CD14-positive monocyte (primary cell): ENCODE results near the gene LAMB3. TPM values are rescaled to one million over a fixed set of nuclear protein-coding genes. Genes with fewer than 3 reads are reported as not detected.

Source experiments
- DNase-seq, 3 donors: peaks; one replicate each; pipeline ENCODE4 v3.0.0-alpha.2; 2011 to 2022
- H2AFZ ChIP-seq: 2 replicates; pipeline ENCODE4 v1.6.0; 2012; ENCODE audit warnings: mild to moderate bottlenecking, low read depth, low read length, inconsistent platforms; ENCODE audit not compliant: insufficient read depth, poor library complexity, severe bottlenecking
- H3K27ac ChIP-seq, 2 donors: 1 replicate in 1 of 2; 2 replicates in 1 of 2; pipeline ENCODE4 v1.5.1; 2012 to 2013; ENCODE audit warnings: low read length in 2 of 2, control low read depth in 1 of 2, inconsistent platforms in 1 of 2, low read depth in 1 of 2, mild to moderate bottlenecking in 1 of 2
- H3K27me3 ChIP-seq, 2 donors: one replicate each; pipeline versions ENCODE4 v1.6.0 to v1.6.1; 2011 to 2013; ENCODE audit warnings: low read length in 2 of 2; ENCODE audit not compliant: control insufficient read depth in 2 of 2, insufficient read depth in 2 of 2
- H3K36me3 ChIP-seq, 2 donors: replicated peaks in 1 of 2; 1 replicate in 1 of 2; 2 replicates in 1 of 2; pipeline versions ENCODE4 v1.5.1 to v1.6.1; 2012 to 2013; ENCODE audit warnings: low read length in 2 of 2, control low read depth in 1 of 2, inconsistent platforms in 1 of 2, mild to moderate bottlenecking in 1 of 2; ENCODE audit not compliant: insufficient read depth in 2 of 2, control insufficient read depth in 1 of 2
- H3K4me1 ChIP-seq, 2 donors: 1 replicate in 1 of 2; 2 replicates in 1 of 2; pipeline versions ENCODE4 v1.5.1 to v1.6.1; 2012 to 2013; ENCODE audit warnings: low read length in 2 of 2, control low read depth in 1 of 2, inconsistent platforms in 1 of 2, mild to moderate bottlenecking in 1 of 2, moderate library complexity in 1 of 2; ENCODE audit not compliant: insufficient read depth in 2 of 2, control insufficient read depth in 1 of 2
- H3K4me2 ChIP-seq: replicated peaks from 2 replicates; pipeline ENCODE3; 2012; ENCODE audit warnings: low read length, moderate library complexity, mild to moderate bottlenecking; ENCODE audit not compliant: poor library complexity, severe bottlenecking; ENCODE audit errors: extremely low read depth
- H3K4me3 ChIP-seq, 3 experiments: fragments of 200-600 bp in 1 of 3; sonication (generic) in 1 of 3; replicated peaks in 1 of 3; 1 replicate in 2 of 3; 2 replicates in 1 of 3; pipeline ENCODE4 v1.5.1; 2011 to 2013; ENCODE audit warnings: low read length in 3 of 3, mild to moderate bottlenecking in 3 of 3, control low read depth in 2 of 3, low read depth in 2 of 3, inconsistent platforms in 1 of 3, moderate library complexity in 1 of 3
- H3K79me2 ChIP-seq: 2 replicates; pipeline ENCODE4 v1.6.0; 2012; ENCODE audit warnings: mild to moderate bottlenecking, control low read depth, inconsistent platforms, low read length, moderate library complexity; ENCODE audit not compliant: insufficient read depth
- H3K9ac ChIP-seq: 2 replicates; pipeline ENCODE4 v1.6.0; 2017; ENCODE audit warnings: low read length, mild to moderate bottlenecking; ENCODE audit not compliant: insufficient read depth, poor library complexity, severe bottlenecking
- H3K9me3 ChIP-seq, 2 donors: replicated peaks in 1 of 2; 1 replicate in 1 of 2; 2 replicates in 1 of 2; pipeline versions ENCODE4 v1.5.1 to v1.6.1; 2012 to 2013; ENCODE audit warnings: low read length in 2 of 2, control low read depth in 1 of 2; ENCODE audit not compliant: control insufficient read depth in 1 of 2, insufficient read depth in 1 of 2
- H4K20me1 ChIP-seq: 2 replicates; pipeline ENCODE4 v1.6.0; 2012; ENCODE audit warnings: mild to moderate bottlenecking, low read length, control low read depth, moderate library complexity; ENCODE audit not compliant: insufficient read depth
- H3K27ac Mint-ChIP-seq, 7 donors: one replicate each; pipeline ENCODE4 v1.8.0; 2020; ENCODE audit warnings: mild to moderate bottlenecking in 7 of 7, mixed read lengths in 7 of 7, moderate library complexity in 6 of 7, inconsistent platforms in 2 of 7
- H3K27me3 Mint-ChIP-seq, 3 donors: one replicate each; pipeline ENCODE4 v1.8.0; 2021 to 2022; ENCODE audit warnings: low read depth in 3 of 3, mild to moderate bottlenecking in 3 of 3, mixed read lengths in 3 of 3, moderate library complexity in 3 of 3, inconsistent platforms in 1 of 3
- H3K36me3 Mint-ChIP-seq, 2 donors: one replicate each; pipeline ENCODE4 v1.8.0; 2020; ENCODE audit warnings: mixed read lengths in 2 of 2, inconsistent platforms in 1 of 2, mild to moderate bottlenecking in 1 of 2
- H3K4me1 Mint-ChIP-seq: one replicate; pipeline ENCODE4 v1.8.0; 2020; ENCODE audit warnings: mild to moderate bottlenecking, mixed read lengths
- H3K4me3 Mint-ChIP-seq, 2 donors: one replicate each; pipeline ENCODE4 v1.8.0; 2020; ENCODE audit warnings: mild to moderate bottlenecking in 2 of 2, mixed read lengths in 2 of 2, moderate library complexity in 1 of 2
- H3K9me3 Mint-ChIP-seq, 7 donors: one replicate each; pipeline ENCODE4 v1.8.0; 2020 to 2022; ENCODE audit warnings: mixed read lengths in 7 of 7, mild to moderate bottlenecking in 6 of 7, moderate library complexity in 6 of 7, inconsistent platforms in 2 of 7
- WGBS: methylation state at CpG from one replicate; pipeline ENCODE4 v1.1.5; 2013; ENCODE audit warnings: missing lambda C conversion rate; ENCODE audit not compliant: insufficient coverage; 5-methylcytosine and 5-hydroxymethylcytosine counted together
- intact Hi-C, 2 donors: fragments of 100-400 bp; cut with micrococcal nuclease; formaldehyde crosslinking; loops; one replicate each; pipeline versions ENCODE4 v1.15.0 to v1.15.1; 2023
- polyA plus RNA-seq, 3 donors: library from polyadenylated mRNA; depleted of rRNA in 1 of 3; unstranded in 2 of 3; stranded (reverse) in 1 of 3; fragments of 300-500 nt in 2 of 3; fragments of >200 nt in 1 of 3; fragmentation: Illumina TruSeq in 2 of 3; gene quantifications; 1 replicate in 2 of 3; 2 replicates in 1 of 3; pipeline ENCODE4 v1.2.3, GENCODE V29; 2012 to 2021
- TF ChIP-seq, protein P1 (sequence below): fragments of 200-600 bp; IDR thresholded peaks from one replicate; pipeline ENCODE4 v1.8.0; 2022; ENCODE audit warnings: antibody characterized with exemption, mild to moderate bottlenecking

The LAMB3 gene
- polyA plus RNA-seq, 3 donors: 0.29 to 0.67 (median 0.30) TPM

- no peaks in the 10 kb centered on the region for H3K4me1 ChIP-seq
- intact Hi-C loops: no loop called here
- Mint-ChIP-seq H3K27ac (no peak overlapping the region), H3K4me1 (peaks cover 2% of the 10 kb centered on the region), H3K4me3 (no peak overlapping the region), H3K9me3 (peaks cover 0 to 2% (median 0%) of the 10 kb centered on the region in 7 donors), H3K36me3 (no peaks in the 10 kb centered on the region), H3K27me3 (peaks cover 19 to 34% (median 23%) of the 10 kb centered on the region in 3 donors)
- H3K27me3 ChIP-seq: peaks cover 14 to 19% of the 10 kb centered on the region in 2 donors
- H3K4me2 ChIP-seq: no peak overlapping the region
- H3K79me2 ChIP-seq: no peaks in the 10 kb centered on the region
- TF ChIP-seq, protein P1, sequence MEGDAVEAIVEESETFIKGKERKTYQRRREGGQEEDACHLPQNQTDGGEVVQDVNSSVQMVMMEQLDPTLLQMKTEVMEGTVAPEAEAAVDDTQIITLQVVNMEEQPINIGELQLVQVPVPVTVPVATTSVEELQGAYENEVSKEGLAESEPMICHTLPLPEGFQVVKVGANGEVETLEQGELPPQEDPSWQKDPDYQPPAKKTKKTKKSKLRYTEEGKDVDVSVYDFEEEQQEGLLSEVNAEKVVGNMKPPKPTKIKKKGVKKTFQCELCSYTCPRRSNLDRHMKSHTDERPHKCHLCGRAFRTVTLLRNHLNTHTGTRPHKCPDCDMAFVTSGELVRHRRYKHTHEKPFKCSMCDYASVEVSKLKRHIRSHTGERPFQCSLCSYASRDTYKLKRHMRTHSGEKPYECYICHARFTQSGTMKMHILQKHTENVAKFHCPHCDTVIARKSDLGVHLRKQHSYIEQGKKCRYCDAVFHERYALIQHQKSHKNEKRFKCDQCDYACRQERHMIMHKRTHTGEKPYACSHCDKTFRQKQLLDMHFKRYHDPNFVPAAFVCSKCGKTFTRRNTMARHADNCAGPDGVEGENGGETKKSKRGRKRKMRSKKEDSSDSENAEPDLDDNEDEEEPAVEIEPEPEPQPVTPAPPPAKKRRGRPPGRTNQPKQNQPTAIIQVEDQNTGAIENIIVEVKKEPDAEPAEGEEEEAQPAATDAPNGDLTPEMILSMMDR: no peak
- H4K20me1 ChIP-seq: no peaks in the 10 kb centered on the region
- H3K36me3 ChIP-seq: no peaks in the 10 kb centered on the region
- no peak for DNase-seq
- no peaks in the 10 kb centered on the region for H3K9me3 ChIP-seq
- H3K4me3 ChIP-seq: no peak overlapping the region
- H3K27ac ChIP-seq: no peak overlapping the region
- H3K9ac ChIP-seq: no peak overlapping the region
- no CpG with 5 or more reads among the region's 2 CpGs for WGBS
- no peak overlapping the region for H2AFZ ChIP-seq
Measured at GRCh38 chr1:209597499-209597898, 54.7 kb downstream of the LAMB3 start.

DNA sequence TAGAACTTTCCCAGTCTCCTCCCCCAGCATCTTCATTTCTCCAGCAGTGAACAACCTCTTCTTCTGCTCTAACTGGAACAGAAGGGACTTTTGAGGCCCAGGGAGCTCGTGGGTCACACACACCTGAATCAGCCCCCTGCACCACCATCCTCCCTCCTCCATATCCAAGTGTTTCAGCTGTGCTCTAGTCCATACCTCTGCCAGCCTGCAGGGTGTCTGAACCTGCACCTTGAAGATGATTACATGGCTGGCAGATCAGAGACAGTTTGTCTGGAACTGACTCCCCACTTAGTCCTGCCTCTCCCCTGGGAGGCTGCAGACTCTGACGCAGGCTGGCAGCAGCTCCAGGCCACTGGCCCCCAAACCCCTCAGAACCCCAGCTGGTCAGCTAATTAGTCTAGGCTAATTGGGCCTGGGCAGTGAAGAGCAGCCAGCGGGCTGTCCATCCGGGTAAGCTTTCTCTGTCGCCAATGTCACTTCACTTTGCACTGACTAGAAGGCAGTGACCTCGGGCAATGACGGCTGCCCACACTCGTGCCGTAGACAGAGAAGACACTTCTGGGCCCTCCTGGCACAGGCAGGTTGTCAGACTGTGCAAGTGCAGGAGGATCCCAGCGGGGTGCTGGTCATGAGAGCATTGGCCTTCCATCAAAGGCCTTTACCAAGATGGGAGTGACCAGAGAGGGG is 56.5 kb downstream of the LAMB3 start:
- no peaks in the 10 kb centered on the region for H3K79me2 ChIP-seq
- H3K4me2 ChIP-seq: no peak overlapping the region
- H3K27ac ChIP-seq: no peak overlapping the region
- peaks cover 18 to 31% (median 23%) of the 10 kb centered on the region in 3 donors for H3K27me3 Mint-ChIP-seq
- peaks cover 12 to 19% of the 10 kb centered on the region in 2 donors for H3K27me3 ChIP-seq
- no peaks in the 10 kb centered on the region for H3K4me1 Mint-ChIP-seq
- peaks cover 0 to 2% (median 0%) of the 10 kb centered on the region in 7 donors for H3K9me3 Mint-ChIP-seq
- TF ChIP-seq, protein P1: no peak
- H3K27ac Mint-ChIP-seq: no peak overlapping the region
- H3K9me3 ChIP-seq: no peaks in the 10 kb centered on the region
- intact Hi-C loops: no loop called here
- no peaks in the 10 kb centered on the region for H3K4me1 ChIP-seq
- no peaks in the 10 kb centered on the region for H3K36me3 ChIP-seq
- H3K9ac ChIP-seq: no peak overlapping the region
- H4K20me1 ChIP-seq: no peaks in the 10 kb centered on the region
- no peaks in the 10 kb centered on the region for H3K36me3 Mint-ChIP-seq
- H3K4me3 ChIP-seq: no peak overlapping the region
- DNase-seq: no peak
- 94% methylated on average over 9 of the region's 10 CpGs for WGBS
- H3K4me3 Mint-ChIP-seq: peak overlapping the region in 1 of 2 donors; percentile 59
- no peak overlapping the region for H2AFZ ChIP-seq
